Nephron progenitor cell (in vitro differentiated cells): Measurements from ENCODE around the gene SLC5A1.

Experiments used
- DNase-seq: peaks from one replicate; pipeline ENCODE4 v3.0.0; 2021
- H3K27ac Mint-ChIP-seq: 2 replicates; pipeline ENCODE4 v1.8.0; 2021; ENCODE audit warnings: mild to moderate bottlenecking, moderate library complexity, mixed read lengths
- H3K27me3 Mint-ChIP-seq: 2 replicates; pipeline ENCODE4 v1.8.0; 2021; ENCODE audit warnings: mild to moderate bottlenecking, low read depth, mixed read lengths; ENCODE audit not compliant: poor library complexity
- H3K36me3 Mint-ChIP-seq: 2 replicates; pipeline ENCODE4 v1.8.0; 2021; ENCODE audit warnings: low read depth, mixed read lengths
- H3K4me1 Mint-ChIP-seq: 2 replicates; pipeline ENCODE4 v1.8.0; 2021; ENCODE audit warnings: mixed read lengths
- H3K4me3 Mint-ChIP-seq: 2 replicates; pipeline ENCODE4 v1.8.0; 2021; ENCODE audit warnings: mild to moderate bottlenecking, moderate library complexity, mixed read lengths
- H3K9me3 Mint-ChIP-seq: 2 replicates; pipeline ENCODE4 v1.8.0; 2021; ENCODE audit warnings: mild to moderate bottlenecking, moderate library complexity, mixed read lengths
- TF ChIP-seq, protein P1 (sequence below): fragments of 200-600 bp; sonication (generic); IDR thresholded peaks from 2 replicates; pipeline ENCODE4 v1.5.0; 2021; ENCODE audit warnings: antibody characterized with exemption

SLC5A1 gene

DNA sequence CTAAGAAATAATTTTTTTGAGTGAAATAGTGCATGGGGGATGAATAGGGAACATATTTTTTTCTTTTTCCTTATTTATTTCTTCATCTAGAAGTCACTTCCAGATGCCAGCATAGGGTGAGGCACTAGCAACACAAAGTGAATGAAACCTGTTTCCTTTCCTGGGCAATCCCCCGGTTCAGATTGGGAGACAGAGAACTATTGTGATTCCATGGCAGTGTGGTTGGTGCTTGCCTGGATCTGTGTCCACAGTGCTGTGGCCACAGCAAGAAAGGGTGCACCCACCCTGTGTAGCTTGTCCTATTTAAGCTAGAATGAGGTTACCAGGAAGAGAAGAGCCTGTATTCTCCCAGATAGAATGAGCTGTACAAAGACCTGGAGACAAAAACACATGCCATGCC, 57.6 kb downstream of the SLC5A1 start:
- H3K27me3 Mint-ChIP-seq, result peaks cover 49% of the 10 kb centered on the region
- H3K36me3 Mint-ChIP-seq, result no peaks in the 10 kb centered on the region
- H3K4me1 Mint-ChIP-seq, result no peaks in the 10 kb centered on the region
- TF ChIP-seq, protein P1, sequence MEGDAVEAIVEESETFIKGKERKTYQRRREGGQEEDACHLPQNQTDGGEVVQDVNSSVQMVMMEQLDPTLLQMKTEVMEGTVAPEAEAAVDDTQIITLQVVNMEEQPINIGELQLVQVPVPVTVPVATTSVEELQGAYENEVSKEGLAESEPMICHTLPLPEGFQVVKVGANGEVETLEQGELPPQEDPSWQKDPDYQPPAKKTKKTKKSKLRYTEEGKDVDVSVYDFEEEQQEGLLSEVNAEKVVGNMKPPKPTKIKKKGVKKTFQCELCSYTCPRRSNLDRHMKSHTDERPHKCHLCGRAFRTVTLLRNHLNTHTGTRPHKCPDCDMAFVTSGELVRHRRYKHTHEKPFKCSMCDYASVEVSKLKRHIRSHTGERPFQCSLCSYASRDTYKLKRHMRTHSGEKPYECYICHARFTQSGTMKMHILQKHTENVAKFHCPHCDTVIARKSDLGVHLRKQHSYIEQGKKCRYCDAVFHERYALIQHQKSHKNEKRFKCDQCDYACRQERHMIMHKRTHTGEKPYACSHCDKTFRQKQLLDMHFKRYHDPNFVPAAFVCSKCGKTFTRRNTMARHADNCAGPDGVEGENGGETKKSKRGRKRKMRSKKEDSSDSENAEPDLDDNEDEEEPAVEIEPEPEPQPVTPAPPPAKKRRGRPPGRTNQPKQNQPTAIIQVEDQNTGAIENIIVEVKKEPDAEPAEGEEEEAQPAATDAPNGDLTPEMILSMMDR, result no peak
- H3K4me3 Mint-ChIP-seq, result no peak overlapping the region
- H3K9me3 Mint-ChIP-seq, result no peaks in the 10 kb centered on the region
- H3K27ac Mint-ChIP-seq, result no peak overlapping the region
- no peak for DNase-seq

DNA sequence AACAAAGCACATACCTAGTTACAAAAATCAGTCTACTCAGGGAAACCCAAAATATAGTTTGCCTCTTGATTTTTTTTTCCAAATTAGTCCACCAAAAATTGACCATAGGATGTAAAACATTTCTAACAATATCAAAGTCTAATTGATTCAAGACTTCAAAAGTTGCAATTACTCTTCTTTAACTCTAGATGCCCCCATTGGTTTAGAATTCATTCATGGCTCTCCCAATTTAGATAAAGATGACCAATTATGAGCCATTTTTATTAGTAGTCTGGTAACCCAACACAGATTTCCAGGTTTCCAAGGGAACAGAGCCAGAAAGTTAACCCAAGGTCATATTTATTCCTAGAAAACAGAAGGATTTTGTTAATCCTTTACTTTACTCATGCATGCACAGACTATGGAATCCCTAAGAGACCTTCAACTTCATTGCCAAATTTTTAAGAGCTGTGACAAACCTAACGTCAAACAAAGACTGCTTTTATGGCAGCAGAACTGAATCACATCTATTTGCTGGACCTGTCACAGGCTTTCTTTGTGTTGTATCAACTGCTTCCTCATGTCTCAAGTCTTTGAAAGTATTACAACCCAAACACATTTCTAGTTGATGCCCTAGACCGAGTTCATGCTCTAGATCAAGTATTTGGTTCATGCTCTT, 60.7 kb downstream of the SLC5A1 start:
- Mint-ChIP-seq H3K36me3 (no peaks in the 10 kb centered on the region), H3K4me1 (no peaks in the 10 kb centered on the region), H3K9me3 (no peaks in the 10 kb centered on the region), H3K27ac (no peak overlapping the region), H3K27me3 (peaks cover 40% of the 10 kb centered on the region), H3K4me3 (no peak overlapping the region)
- TF ChIP-seq, protein P1, result no peak
- DNase-seq, result no peak

DNA sequence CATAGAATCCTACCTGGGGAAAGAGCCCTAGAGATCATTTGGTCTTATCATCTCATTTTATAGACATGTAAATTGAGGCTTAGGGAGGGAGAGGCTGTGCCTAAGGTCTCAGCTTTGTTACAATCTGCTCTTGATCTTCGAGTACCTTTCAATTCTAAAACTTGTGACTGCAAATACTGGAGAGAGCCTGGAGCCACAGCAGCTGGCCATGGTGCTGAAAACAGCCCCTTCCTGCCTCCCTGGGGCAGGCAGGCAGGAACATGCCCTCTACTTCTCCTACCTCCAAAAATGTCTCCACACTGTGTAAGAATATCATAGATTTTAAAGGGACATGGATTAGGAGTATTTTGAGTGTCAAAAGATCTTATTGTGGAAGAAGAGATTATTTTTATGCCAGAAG, 63.9 kb downstream of the SLC5A1 start:
- Mint-ChIP-seq H3K36me3 (no peaks in the 10 kb centered on the region), H3K27ac (no peak overlapping the region), H3K4me1 (no peaks in the 10 kb centered on the region), H3K27me3 (peaks cover 46% of the 10 kb centered on the region), H3K9me3 (no peaks in the 10 kb centered on the region), H3K4me3 (no peak overlapping the region)
- TF ChIP-seq, protein P1, result no peak
- DNase-seq, result peak; percentile 72

DNA sequence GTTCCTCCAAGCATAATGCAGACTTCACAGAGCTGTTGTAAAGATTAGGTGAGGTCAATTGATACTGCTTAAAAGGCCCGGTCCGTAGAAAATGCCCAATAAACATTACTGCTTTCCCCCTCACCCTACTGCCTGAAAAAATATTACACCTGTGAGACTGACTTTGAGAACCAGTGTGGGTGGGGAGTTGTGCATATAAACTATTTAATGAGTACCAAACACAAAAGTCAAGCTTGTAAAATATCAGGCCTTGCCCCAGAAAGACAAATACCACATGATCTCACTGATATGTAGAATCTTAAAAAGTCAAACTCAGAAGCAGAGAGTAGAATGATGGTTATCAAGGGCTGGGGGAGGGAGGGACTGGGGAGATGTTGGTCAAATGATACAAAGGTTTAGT, 69.3 kb downstream of the SLC5A1 start:
- DNase-seq, result no peak

DNA sequence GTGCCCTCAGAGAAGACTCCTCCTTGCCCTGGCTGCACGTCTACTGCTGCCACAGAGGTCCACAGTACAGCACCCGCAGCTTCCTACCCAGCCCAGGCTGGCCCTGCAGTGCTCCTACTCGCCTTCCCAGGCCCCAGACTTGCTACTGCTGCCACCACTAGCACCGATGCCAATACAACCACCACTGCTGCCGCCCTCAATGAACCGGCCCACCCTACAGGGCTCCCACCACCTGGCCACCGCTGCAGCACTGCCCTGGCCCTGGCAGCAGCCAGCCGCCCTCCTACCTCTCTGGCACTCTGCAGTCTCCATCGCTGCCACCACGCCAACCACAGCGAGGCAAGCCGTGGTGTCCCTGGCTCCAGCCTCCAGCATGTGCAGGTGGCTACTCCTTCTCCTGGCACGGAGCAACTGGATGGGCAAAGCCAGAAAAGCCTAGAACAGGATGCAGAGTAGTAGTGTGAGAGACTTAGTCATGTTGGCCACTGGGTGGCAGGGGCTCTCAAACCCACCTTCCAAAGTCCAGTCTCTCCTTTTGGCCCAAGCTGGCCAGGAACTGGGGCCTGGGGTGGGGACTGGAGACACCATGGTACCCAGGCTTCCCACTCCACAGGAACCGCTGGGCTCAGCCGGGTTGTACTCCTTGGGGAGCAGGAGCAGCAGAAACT, 76.6 kb downstream of the SLC5A1 start:
- H3K27ac Mint-ChIP-seq, result no peak overlapping the region
- H3K36me3 Mint-ChIP-seq, result no peaks in the 10 kb centered on the region
- no peaks in the 10 kb centered on the region for H3K4me1 Mint-ChIP-seq
- TF ChIP-seq, protein P1, result no peak
- no peaks in the 10 kb centered on the region for H3K9me3 Mint-ChIP-seq
- no peak overlapping the region for H3K4me3 Mint-ChIP-seq
- peaks cover 52% of the 10 kb centered on the region for H3K27me3 Mint-ChIP-seq
- no peak for DNase-seq

More for the DNA sequence above, 69.3 kb downstream of the SLC5A1 start:
- Mint-ChIP-seq H3K9me3 (no peaks in the 10 kb centered on the region), H3K27ac (no peak overlapping the region), H3K4me1 (no peaks in the 10 kb centered on the region), H3K4me3 (no peak overlapping the region), H3K36me3 (no peaks in the 10 kb centered on the region), H3K27me3 (peaks cover 46% of the 10 kb centered on the region)
- TF ChIP-seq, protein P1, result no peak

DNA sequence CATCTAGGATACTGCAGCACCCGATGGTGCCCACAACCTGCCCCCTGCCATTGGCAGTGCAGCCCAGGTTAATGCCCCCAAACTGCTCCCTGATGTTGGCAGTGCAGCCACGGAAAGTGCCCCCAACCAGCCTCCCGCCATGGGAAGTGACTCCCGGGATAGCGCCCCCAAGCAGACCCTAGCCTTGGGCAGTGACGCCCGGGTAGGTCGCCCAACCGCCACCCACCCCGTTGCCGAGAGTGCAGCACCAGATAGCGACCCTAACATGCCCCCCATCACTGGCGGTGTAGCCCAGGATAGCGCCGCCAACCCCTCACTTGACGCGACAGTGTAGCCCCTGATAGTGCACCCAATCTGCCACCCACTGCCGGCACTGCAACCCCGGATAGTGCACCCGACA, 77.5 kb downstream of the SLC5A1 start:
- H3K27me3 Mint-ChIP-seq, result peaks cover 49% of the 10 kb centered on the region
- TF ChIP-seq, protein P1, result no peak
- H3K27ac Mint-ChIP-seq, result no peak overlapping the region
- H3K4me1 Mint-ChIP-seq, result no peaks in the 10 kb centered on the region
- H3K4me3 Mint-ChIP-seq, result no peak overlapping the region
- H3K36me3 Mint-ChIP-seq, result no peaks in the 10 kb centered on the region
- no peaks in the 10 kb centered on the region for H3K9me3 Mint-ChIP-seq
- DNase-seq, result no peak
